K562 (cell line): ENCODE data around the gene SEL1L. TPM values are rescaled to one million over a fixed set of nuclear protein-coding genes. Genes with fewer than 3 reads are reported as not detected.

Experiments
- BRCA1 ChIP-seq, 2 experiments: fragments of 450-650 bp in 1 of 2; sonication (generic) in 1 of 2; formaldehyde crosslinking in 1 of 2; IDR thresholded peaks; 2 replicates each; pipeline versions ENCODE4 v1.5.0 to v1.6.1; 2017 to 2020; ENCODE audit warnings: mild to moderate bottlenecking in 1 of 2, missing genetic modification reagents in 1 of 2
- CREB3L1 ChIP-seq: fragments of 450-650 bp; IDR thresholded peaks from 2 replicates; pipeline ENCODE4 v1.6.1; 2014; ENCODE audit warnings: low read depth, mild to moderate bottlenecking, moderate library complexity, borderline replicate concordance
- FOSL1 ChIP-seq: fragments of 200-800 bp; sonication (Bioruptor generic); conservative IDR thresholded peaks from 2 replicates; pipeline ENCODE4 v1.6.1; 2016; ENCODE audit warnings: missing genetic modification characterization, missing compliant biosample characterization
- FOXP4 ChIP-seq: sonication (generic); formaldehyde crosslinking; IDR thresholded peaks from 2 replicates; pipeline ENCODE4 v1.8.0; 2022; ENCODE audit warnings: mild to moderate bottlenecking, missing genetic modification reagents, borderline replicate concordance
- GABPA ChIP-seq: fragments of 200-800 bp; sonication (Bioruptor generic); conservative IDR thresholded peaks from 2 replicates; pipeline ENCODE4 v1.6.1; 2016; ENCODE audit warnings: low read depth, missing genetic modification characterization, missing compliant biosample characterization
- GATAD2B ChIP-seq: fragments of 450-650 bp; IDR thresholded peaks from 2 replicates; pipeline ENCODE4 v1.6.1; 2017; ENCODE audit warnings: mild to moderate bottlenecking, borderline replicate concordance
- HDAC2 ChIP-seq: fragments of 450-650 bp; IDR thresholded peaks from 2 replicates; pipeline ENCODE4 v1.6.1; 2016; ENCODE audit warnings: mild to moderate bottlenecking
- HNRNPK ChIP-seq: fragments of 200-400 bp; formaldehyde crosslinking; IDR thresholded peaks from one replicate; pipeline ENCODE4 v1.6.1; 2018; ENCODE audit warnings: mild to moderate bottlenecking, low read depth, low read length; ENCODE audit not compliant: poor library complexity, severe bottlenecking
- MCM5 ChIP-seq: fragments of 450-650 bp; IDR thresholded peaks from 2 replicates; pipeline ENCODE4 v1.6.1; 2016; ENCODE audit warnings: low read depth
- PYGO2 ChIP-seq: fragments of 450-650 bp; IDR thresholded peaks from 2 replicates; pipeline ENCODE4 v1.6.1; 2016; ENCODE audit warnings: mild to moderate bottlenecking, missing genetic modification characterization, moderate library complexity, missing compliant biosample characterization
- RAD21 ChIP-seq, 2 experiments: fragments of 250-450 bp in 1 of 2; fragments of 450-650 bp in 1 of 2; sonication (Bioruptor Pico) in 1 of 2; formaldehyde crosslinking in 1 of 2; IDR thresholded peaks in 1 of 2; conservative IDR thresholded peaks in 1 of 2; 2 replicates each; pipeline versions ENCODE4 v1.4.0 to v1.8.0; 2020 to 2022; ENCODE audit warnings: mild to moderate bottlenecking in 2 of 2, moderate library complexity in 1 of 2
- RB1 ChIP-seq: fragments of 450-650 bp; IDR thresholded peaks from 2 replicates; pipeline ENCODE4 v1.6.1; 2017; ENCODE audit warnings: low read depth, mild to moderate bottlenecking
- SMC3 ChIP-seq: conservative IDR thresholded peaks from 2 replicates; pipeline ENCODE4 v1.6.1; 2011; ENCODE audit warnings: low read depth, low read length, improper control_type of control experiment; ENCODE audit not compliant: insufficient read depth
- TAF9B ChIP-seq: fragments of 450-650 bp; IDR thresholded peaks from 2 replicates; pipeline ENCODE4 v1.6.1; 2018; ENCODE audit warnings: mild to moderate bottlenecking; ENCODE audit not compliant: partially characterized antibody
- U2AF2 ChIP-seq: fragments of 200-400 bp; formaldehyde crosslinking; optimal IDR thresholded peaks from 2 replicates; pipeline ENCODE3; 2017; ENCODE audit warnings: low read depth, mild to moderate bottlenecking, low read length
- ZNF212 ChIP-seq: fragments of 450-650 bp; formaldehyde crosslinking; IDR thresholded peaks from 2 replicates; pipeline ENCODE4 v1.4.0; 2020; ENCODE audit warnings: mild to moderate bottlenecking
- polyA plus RNA-seq, 8 experiments: library from polyadenylated mRNA; depleted of rRNA in 4 of 8; stranded (reverse) in 5 of 8; unstranded in 3 of 8; fragments of >200 nt; fragmentation: Nextera tagmentation in 2 of 8; fragmentation: Illumina TruSeq in 1 of 8; extraction: Ambion mirVana in 2 of 8; extraction: Trizol in 1 of 8; gene quantifications; 2 replicates each; pipeline versions ENCODE4 v1.2.1 to v1.2.3, GENCODE V29; 2011 to 2014; ENCODE audit warnings: inconsistent platforms in 1 of 8, missing spikeins in 1 of 8
- total RNA-seq, 7 experiments: library from RNA; depleted of rRNA in 6 of 7; stranded (reverse); fragments of >200 nt in 6 of 7; fragmentation: Illumina TruSeq in 2 of 7; extraction: Trizol in 2 of 7; gene quantifications; 2 replicates each; pipeline versions ENCODE4 v1.2.1 to v1.2.3, GENCODE V29; 2011 to 2021; ENCODE audit warnings: low replicate concordance in 1 of 7
- TF ChIP-seq, protein P1 (sequence below), 2 experiments: fragments of 250-450 bp in 1 of 2; fragments of 450-650 bp in 1 of 2; sonication (Bioruptor Pico) in 1 of 2; IDR thresholded peaks; 2 replicates each; pipeline versions ENCODE4 v1.6.1 to v1.8.0; 2016 to 2021; ENCODE audit warnings: mild to moderate bottlenecking in 2 of 2, moderate library complexity in 2 of 2, missing compliant biosample characterization in 1 of 2, missing genetic modification characterization in 1 of 2
- TF ChIP-seq, protein P2 (sequence below), 2 experiments: IDR thresholded peaks; 2 replicates each; pipeline ENCODE4 v1.6.1; 2011; ENCODE audit warnings: borderline replicate concordance in 1 of 2, control low read depth in 1 of 2, low read depth in 1 of 2, low read length in 1 of 2, mild to moderate bottlenecking in 1 of 2, mixed read lengths in 1 of 2, moderate library complexity in 1 of 2; ENCODE audit not compliant: insufficient read depth in 1 of 2, insufficient read length in 1 of 2, poor library complexity in 1 of 2, severe bottlenecking in 1 of 2; ENCODE audit errors: extremely low read depth in 1 of 2
- TF ChIP-seq, protein P3 (sequence below), 3 experiments: IDR thresholded peaks in 2 of 3; conservative IDR thresholded peaks in 1 of 3; 2 replicates each; pipeline ENCODE4 v1.5.1; 2011 to 2012; ENCODE audit warnings: low read length in 3 of 3, mild to moderate bottlenecking in 3 of 3, control low read depth in 2 of 3, improper control_type of control experiment in 1 of 3, inconsistent platforms in 1 of 3, low read depth in 1 of 3, mixed read lengths in 1 of 3, moderate library complexity in 1 of 3; ENCODE audit not compliant: insufficient read depth in 2 of 3

SEL1L gene
- total and polyA plus RNA-seq, 9 of the 15 experiments (the other 6 are each of a cell fraction or from before 2014, with no cell fraction given), result 7.7 to 21.1 (median 13.6) TPM

GRCh38 chr14:81453166-81453766 lies 80.4 kb downstream of the SEL1L start (continued):
- TF ChIP-seq, protein P1, sequence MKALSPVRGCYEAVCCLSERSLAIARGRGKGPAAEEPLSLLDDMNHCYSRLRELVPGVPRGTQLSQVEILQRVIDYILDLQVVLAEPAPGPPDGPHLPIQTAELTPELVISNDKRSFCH (CRISPR knock-in tag; IDR thresholded peaks at IDR 0.05), result no peak
- TF ChIP-seq, protein P1 (tag; IDR thresholded peaks at IDR 0.05), result no peak
- TF ChIP-seq HNRNPK, result no peak
- TF ChIP-seq, protein P2, sequence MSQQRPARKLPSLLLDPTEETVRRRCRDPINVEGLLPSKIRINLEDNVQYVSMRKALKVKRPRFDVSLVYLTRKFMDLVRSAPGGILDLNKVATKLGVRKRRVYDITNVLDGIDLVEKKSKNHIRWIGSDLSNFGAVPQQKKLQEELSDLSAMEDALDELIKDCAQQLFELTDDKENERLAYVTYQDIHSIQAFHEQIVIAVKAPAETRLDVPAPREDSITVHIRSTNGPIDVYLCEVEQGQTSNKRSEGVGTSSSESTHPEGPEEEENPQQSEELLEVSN (IDR thresholded peaks at IDR 0.05; ENCODE audit: borderline replicate concordance in 1 of 2, extremely low read depth in 1 of 2, insufficient read depth in 1 of 2, insufficient read length in 1 of 2, low read depth in 1 of 2, low read length in 1 of 2, poor library complexity in 1 of 2, severe bottlenecking in 1 of 2), result no peak
- no peak for TF ChIP-seq ZNF212 (CRISPR knock-in tag)
- TF ChIP-seq FOSL1 (tag), result no peak
- no peak for TF ChIP-seq BRCA1 (IDR thresholded peaks at IDR 0.05)
- TF ChIP-seq BRCA1 (CRISPR knock-in tag; IDR thresholded peaks at IDR 0.05), result no peak
- TF ChIP-seq GATAD2B, result no peak
- TF ChIP-seq PYGO2 (tag), result no peak
- no peak for TF ChIP-seq GABPA (tag)
- TF ChIP-seq SMC3, result peak; percentile 74
- no peak for TF ChIP-seq FOXP4 (CRISPR knock-in tag)
- TF ChIP-seq CREB3L1, result no peak
- TF ChIP-seq MCM5, result no peak
- TF ChIP-seq, protein P3, sequence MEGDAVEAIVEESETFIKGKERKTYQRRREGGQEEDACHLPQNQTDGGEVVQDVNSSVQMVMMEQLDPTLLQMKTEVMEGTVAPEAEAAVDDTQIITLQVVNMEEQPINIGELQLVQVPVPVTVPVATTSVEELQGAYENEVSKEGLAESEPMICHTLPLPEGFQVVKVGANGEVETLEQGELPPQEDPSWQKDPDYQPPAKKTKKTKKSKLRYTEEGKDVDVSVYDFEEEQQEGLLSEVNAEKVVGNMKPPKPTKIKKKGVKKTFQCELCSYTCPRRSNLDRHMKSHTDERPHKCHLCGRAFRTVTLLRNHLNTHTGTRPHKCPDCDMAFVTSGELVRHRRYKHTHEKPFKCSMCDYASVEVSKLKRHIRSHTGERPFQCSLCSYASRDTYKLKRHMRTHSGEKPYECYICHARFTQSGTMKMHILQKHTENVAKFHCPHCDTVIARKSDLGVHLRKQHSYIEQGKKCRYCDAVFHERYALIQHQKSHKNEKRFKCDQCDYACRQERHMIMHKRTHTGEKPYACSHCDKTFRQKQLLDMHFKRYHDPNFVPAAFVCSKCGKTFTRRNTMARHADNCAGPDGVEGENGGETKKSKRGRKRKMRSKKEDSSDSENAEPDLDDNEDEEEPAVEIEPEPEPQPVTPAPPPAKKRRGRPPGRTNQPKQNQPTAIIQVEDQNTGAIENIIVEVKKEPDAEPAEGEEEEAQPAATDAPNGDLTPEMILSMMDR (IDR thresholded peaks at IDR 0.05 in 2 of 3, conservative IDR thresholded peaks at IDR 0.05 in 1 of 3; ENCODE audit: insufficient read depth in 2 of 3, low read depth in 1 of 3, low read length in 3 of 3), result peak; percentile 73 to 83 (median 80)
- TF ChIP-seq RB1, result peak; percentile 31; the same call in 1 of the 2 replicates
- no peak for TF ChIP-seq TAF9B
- TF ChIP-seq RAD21 (CRISPR knock-in tag; conservative IDR thresholded peaks at IDR 0.05 in 1 of 2, IDR thresholded peaks at IDR 0.05 in 1 of 2), result peak; percentile 86 to 89
- TF ChIP-seq HDAC2, result no peak
- no peak for TF ChIP-seq U2AF2
